Thyroid gland (tissue), 4 donors: ENCODE results near the gene PPP3CA. TPM values are rescaled to one million over a fixed set of nuclear protein-coding genes. Genes with fewer than 3 reads are reported as not detected.

Experiments
- DNase-seq, 2 donors: peaks; one replicate each; pipeline ENCODE4 v3.0.0-alpha.2; 2019
- H3K27ac ChIP-seq, 3 donors: fragments of 200-600 bp; sonication (generic); 1 replicate in 2 of 3; 2 replicates in 1 of 3; pipeline ENCODE4 v1.5.1; 2016 to 2019; ENCODE audit warnings: mild to moderate bottlenecking in 1 of 3, moderate library complexity in 1 of 3
- H3K27me3 ChIP-seq: fragments of 200-600 bp; sonication (generic); one replicate; pipeline ENCODE4 v1.5.1; 2019
- H3K36me3 ChIP-seq, 2 donors: fragments of 200-600 bp; sonication (generic); one replicate each; pipeline ENCODE4 v1.5.1; 2016 to 2019
- H3K4me1 ChIP-seq, 2 donors: fragments of 200-600 bp; sonication (generic); one replicate each; pipeline ENCODE4 v1.5.1; 2017 to 2019
- H3K4me3 ChIP-seq, 3 donors: fragments of 200-600 bp; sonication (generic); replicated peaks in 1 of 3; 1 replicate in 2 of 3; 2 replicates in 1 of 3; pipeline ENCODE4 v1.5.1; 2016; ENCODE audit warnings: mild to moderate bottlenecking in 1 of 3
- H3K9me3 ChIP-seq: fragments of 200-600 bp; sonication (generic); one replicate; pipeline ENCODE4 v1.5.1; 2017
- POLR2A ChIP-seq, 2 donors: fragments of 450-650 bp; IDR thresholded peaks; one replicate each; pipeline ENCODE4 v1.6.1; 2017; ENCODE audit warnings: antibody characterized with exemption in 2 of 2, mild to moderate bottlenecking in 2 of 2, moderate library complexity in 1 of 2
- WGBS, 2 donors: methylation state at CpG; one replicate each; pipeline ENCODE4 v1.1.5; 2017; 5-methylcytosine and 5-hydroxymethylcytosine counted together
- intact Hi-C: fragments of 100-400 bp; cut with DNase I; formaldehyde crosslinking; loops from one replicate; pipeline ENCODE4 v1.15.1; 2023
- total RNA-seq, 4 donors: library from RNA; depleted of rRNA; stranded (reverse); fragments of >200 nt; gene quantifications; one replicate each; pipeline ENCODE4 v1.2.3, GENCODE V29; 2016
- TF ChIP-seq, protein P1 (sequence below), 6 experiments: fragments of 200-600 bp in 3 of 6; fragments of 450-650 bp in 3 of 6; sonication (generic) in 3 of 6; IDR thresholded peaks; one replicate each; pipeline ENCODE4 v1.5.1; 2016 to 2019; ENCODE audit warnings: antibody characterized with exemption in 6 of 6, mild to moderate bottlenecking in 2 of 6, inconsistent platforms in 1 of 6, moderate library complexity in 1 of 6

Gene PPP3CA
- total RNA-seq, 4 donors from 2014 or later: 31.6 to 45.8 (median 34.4) TPM

DNA sequence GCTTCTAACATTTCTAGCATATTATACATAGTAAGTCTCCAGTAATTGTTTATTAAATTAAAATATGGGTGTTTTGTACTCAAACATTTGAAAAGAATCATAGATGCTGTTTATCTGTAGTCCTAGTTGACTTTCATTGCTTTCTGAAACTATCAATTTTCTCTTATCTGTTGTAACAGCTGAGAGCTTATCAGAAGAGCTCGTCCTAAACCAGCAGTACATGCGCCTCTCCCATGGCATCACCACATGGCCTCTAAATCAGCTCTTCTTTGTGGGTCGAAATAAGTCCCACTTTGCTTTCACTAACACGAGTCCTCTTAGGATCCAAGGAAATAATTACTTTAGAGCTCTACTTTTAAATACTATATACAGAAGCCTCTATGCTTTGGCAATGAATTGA is 55.1 kb downstream of the PPP3CA start:
- no peaks in the 10 kb centered on the region for H3K36me3 ChIP-seq
- intact Hi-C loops: no loop called here
- no peak for DNase-seq
- peaks cover 12 to 38% of the 10 kb centered on the region in 2 donors for H3K4me1 ChIP-seq
- no peak overlapping the region for H3K4me3 ChIP-seq
- TF ChIP-seq, protein P1, sequence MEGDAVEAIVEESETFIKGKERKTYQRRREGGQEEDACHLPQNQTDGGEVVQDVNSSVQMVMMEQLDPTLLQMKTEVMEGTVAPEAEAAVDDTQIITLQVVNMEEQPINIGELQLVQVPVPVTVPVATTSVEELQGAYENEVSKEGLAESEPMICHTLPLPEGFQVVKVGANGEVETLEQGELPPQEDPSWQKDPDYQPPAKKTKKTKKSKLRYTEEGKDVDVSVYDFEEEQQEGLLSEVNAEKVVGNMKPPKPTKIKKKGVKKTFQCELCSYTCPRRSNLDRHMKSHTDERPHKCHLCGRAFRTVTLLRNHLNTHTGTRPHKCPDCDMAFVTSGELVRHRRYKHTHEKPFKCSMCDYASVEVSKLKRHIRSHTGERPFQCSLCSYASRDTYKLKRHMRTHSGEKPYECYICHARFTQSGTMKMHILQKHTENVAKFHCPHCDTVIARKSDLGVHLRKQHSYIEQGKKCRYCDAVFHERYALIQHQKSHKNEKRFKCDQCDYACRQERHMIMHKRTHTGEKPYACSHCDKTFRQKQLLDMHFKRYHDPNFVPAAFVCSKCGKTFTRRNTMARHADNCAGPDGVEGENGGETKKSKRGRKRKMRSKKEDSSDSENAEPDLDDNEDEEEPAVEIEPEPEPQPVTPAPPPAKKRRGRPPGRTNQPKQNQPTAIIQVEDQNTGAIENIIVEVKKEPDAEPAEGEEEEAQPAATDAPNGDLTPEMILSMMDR (IDR thresholded peaks at IDR 0.05): no peak
- no peak for TF ChIP-seq POLR2A (IDR thresholded peaks at IDR 0.05)
- H3K27me3 ChIP-seq: no peaks in the 10 kb centered on the region
- no peaks in the 10 kb centered on the region for H3K9me3 ChIP-seq
- 89 to 90% methylated on average over 4 of the region's 4 CpGs for WGBS, 2 donors
- no peak overlapping the region for H3K27ac ChIP-seq

DNA sequence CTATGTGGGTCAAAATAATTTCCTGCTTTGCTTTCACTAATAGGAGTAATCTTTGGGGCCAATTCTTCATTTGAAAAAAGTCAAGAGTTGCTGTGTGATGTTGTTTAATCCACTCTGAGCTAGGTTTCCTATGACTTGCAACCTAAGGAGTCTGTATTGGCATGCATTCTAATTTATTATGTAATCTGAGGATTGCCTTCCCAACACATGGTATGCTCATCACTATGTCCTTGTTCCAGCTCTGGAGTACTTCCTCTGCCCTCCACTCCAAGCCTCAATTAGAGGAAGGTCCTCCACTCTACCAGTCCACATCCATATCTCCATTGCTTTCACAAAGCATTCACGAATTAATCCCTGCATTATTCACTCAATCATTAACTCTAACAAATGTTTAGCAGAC is 56.1 kb downstream of the PPP3CA start:
- Histone ChIP-seq H3K27ac (no peak overlapping the region), H3K4me1 (peaks cover 12 to 41% of the 10 kb centered on the region in 2 donors), H3K27me3 (no peaks in the 10 kb centered on the region), H3K4me3 (no peak overlapping the region), H3K36me3 (no peaks in the 10 kb centered on the region), H3K9me3 (no peaks in the 10 kb centered on the region)
- TF ChIP-seq, protein P1 (IDR thresholded peaks at IDR 0.05): no peak
- TF ChIP-seq POLR2A (IDR thresholded peaks at IDR 0.05): no peak
- no peak for DNase-seq
- intact Hi-C loops: no loop called here
- 74 to 89% methylated on average over 1 of the region's 1 CpG for WGBS, 2 donors

DNA sequence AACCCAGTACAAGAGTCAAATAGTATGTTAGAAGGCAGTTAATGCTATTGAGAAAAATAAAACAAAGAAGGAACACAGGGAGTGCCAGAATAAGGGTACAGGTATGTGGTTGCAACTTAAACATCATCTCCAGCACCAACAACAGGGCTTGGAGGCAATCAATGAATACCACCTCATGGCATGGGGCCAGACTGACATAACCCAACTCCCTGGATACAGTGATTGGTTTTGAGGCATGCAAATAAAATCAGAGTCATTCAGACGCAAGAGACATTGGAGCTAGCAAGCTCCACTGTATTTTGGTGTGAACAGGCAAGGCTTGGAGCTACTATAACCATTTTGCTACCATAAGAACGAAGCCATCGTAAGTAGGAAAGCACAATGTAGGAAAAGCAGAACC is 56.7 kb downstream of the PPP3CA start:
- DNase-seq: peak; percentile 27 to 64
- H3K27me3 ChIP-seq: no peaks in the 10 kb centered on the region
- H3K36me3 ChIP-seq: no peaks in the 10 kb centered on the region
- no peaks in the 10 kb centered on the region for H3K9me3 ChIP-seq
- H3K4me1 ChIP-seq: peaks cover 12 to 38% of the 10 kb centered on the region in 2 donors
- intact Hi-C loops: no loop called here
- H3K4me3 ChIP-seq: no peak overlapping the region
- WGBS, 2 donors: 75 to 81% methylated on average over 3 of the region's 3 CpGs
- no peak for TF ChIP-seq POLR2A (IDR thresholded peaks at IDR 0.05)
- TF ChIP-seq, protein P1 (IDR thresholded peaks at IDR 0.05): no peak
- no peak overlapping the region for H3K27ac ChIP-seq

DNA sequence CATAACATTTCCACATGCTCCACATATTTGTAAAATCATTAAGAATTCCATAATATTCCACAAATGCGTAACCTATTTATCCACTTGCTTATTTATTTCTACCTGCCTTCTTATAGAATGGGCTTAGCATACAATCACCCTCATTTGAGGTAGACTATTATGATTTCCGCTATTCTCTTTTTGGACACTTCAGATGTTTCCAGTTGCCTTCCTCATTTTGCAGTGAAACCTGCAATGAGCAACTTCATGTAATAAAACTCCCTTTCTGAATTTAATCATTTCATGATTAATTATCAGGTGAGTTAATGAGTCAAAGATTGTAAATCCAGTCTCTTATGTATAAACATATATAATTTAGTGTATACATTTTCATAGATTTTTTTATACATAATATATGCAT is 58.0 kb downstream of the PPP3CA start:
- Histone ChIP-seq H3K36me3 (no peaks in the 10 kb centered on the region), H3K4me1 (peaks cover 12 to 46% of the 10 kb centered on the region in 2 donors), H3K27ac (no peak overlapping the region), H3K4me3 (no peak overlapping the region), H3K27me3 (no peaks in the 10 kb centered on the region), H3K9me3 (no peaks in the 10 kb centered on the region)
- DNase-seq: no peak
- 94 to 96% methylated on average over 2 of the region's 2 CpGs for WGBS, 2 donors
- intact Hi-C loops: no loop called here
- TF ChIP-seq, protein P1 (IDR thresholded peaks at IDR 0.05): no peak
- TF ChIP-seq POLR2A (IDR thresholded peaks at IDR 0.05): no peak

DNA sequence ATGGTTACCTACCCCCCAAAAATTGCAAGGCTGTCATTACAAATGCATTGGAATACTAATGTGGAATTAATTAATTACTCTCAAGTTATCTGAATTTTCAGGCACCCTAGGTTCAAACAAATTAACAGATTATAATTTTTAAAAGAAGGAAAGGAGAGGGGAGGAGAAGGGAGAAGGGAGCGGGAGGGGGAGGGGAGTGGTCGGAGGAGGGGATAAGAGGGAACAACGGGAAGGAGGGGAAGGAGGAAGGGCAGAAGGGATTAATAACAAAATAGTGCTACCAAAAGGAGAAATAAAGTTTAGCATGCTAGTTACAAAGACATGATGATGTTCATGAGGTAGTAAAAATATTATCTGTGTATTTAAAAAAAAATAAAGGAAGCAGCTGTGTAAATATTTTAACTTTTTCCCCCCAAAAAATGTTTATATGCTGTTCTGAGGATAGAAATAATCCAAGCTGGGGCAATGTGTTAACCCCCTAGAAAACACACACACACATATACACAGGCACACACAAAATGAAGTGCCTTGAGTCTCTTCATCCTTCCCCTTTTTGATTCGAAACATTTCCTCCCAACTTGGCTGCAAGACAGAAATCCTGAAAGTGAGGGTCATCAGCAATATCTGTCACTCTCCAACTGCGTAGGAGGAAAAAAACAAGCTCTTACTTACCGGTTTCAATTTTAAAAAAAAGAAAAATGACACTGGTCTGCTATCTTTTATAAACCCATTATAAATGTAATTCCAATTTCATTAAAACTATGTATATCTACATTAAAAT is 58.8 kb downstream of the PPP3CA start:
- H3K4me1 ChIP-seq: peaks cover 12 to 50% of the 10 kb centered on the region in 2 donors
- H3K27ac ChIP-seq: no peak overlapping the region
- H3K4me3 ChIP-seq: no peak overlapping the region
- no peaks in the 10 kb centered on the region for H3K27me3 ChIP-seq
- no peaks in the 10 kb centered on the region for H3K36me3 ChIP-seq
- intact Hi-C loops: no loop called here
- TF ChIP-seq POLR2A (IDR thresholded peaks at IDR 0.05): no peak
- TF ChIP-seq, protein P1 (IDR thresholded peaks at IDR 0.05): no peak
- WGBS, 2 donors: 53 to 60% methylated on average over 6 of the region's 6 CpGs
- no peaks in the 10 kb centered on the region for H3K9me3 ChIP-seq
- DNase-seq: no peak
